ENCODE measurements around the gene ZNF507. TPM values are rescaled to one million over a fixed set of nuclear protein-coding genes. Genes with fewer than 3 reads are reported as not detected.

Gene ZNF507
- total RNA-seq, 1 donor from 2014 or later: 14.7 TPM

- Mint-ChIP-seq H3K4me3 (ENCODE audit: unreplicated experiment) (no peak overlapping the region), H3K27me3 (ENCODE audit: low read depth, unreplicated experiment) (no peaks in the 10 kb centered on the region), H3K9me3 (ENCODE audit: unreplicated experiment) (no peaks in the 10 kb centered on the region), H3K27ac (ENCODE audit: unreplicated experiment) (no peak overlapping the region), H3K36me3 (ENCODE audit: low read depth, unreplicated experiment) (no peaks in the 10 kb centered on the region), H3K4me1 (ENCODE audit: low read depth, unreplicated experiment) (peaks cover 8% of the 10 kb centered on the region)
- FAIRE-seq (no peak), DNase-seq (ENCODE audit: low read depth) (peak; percentile 71)
- H3K27ac ChIP-seq (ENCODE audit: low read depth, low read length): no peak overlapping the region
- H3K9me3 ChIP-seq (ENCODE audit: insufficient read depth, low read depth, low read length): no peaks in the 10 kb centered on the region
- H2AFZ ChIP-seq (ENCODE audit: low read depth, low read length): peak overlapping the region; percentile 1
- no peak overlapping the region for H3K4me3 ChIP-seq (ENCODE audit: insufficient read depth, low read depth, low read length)
- no peak overlapping the region for H3K9ac ChIP-seq (ENCODE audit: low read length)
- TF ChIP-seq EZH2 (IDR thresholded peaks at IDR 0.05; ENCODE audit: insufficient read depth, low read length): no peak
- no peak for TF ChIP-seq CTCF (IDR thresholded peaks at IDR 0.05; ENCODE audit: insufficient read depth, low read depth, low read length)
- H3K4me1 ChIP-seq (ENCODE audit: insufficient read depth, low read length): peaks cover 8% of the 10 kb centered on the region
- H4K20me1 ChIP-seq (ENCODE audit: insufficient read depth, low read length): peaks cover 3% of the 10 kb centered on the region
- H3K79me2 ChIP-seq (ENCODE audit: insufficient read depth, low read length): no peaks in the 10 kb centered on the region
- no peak overlapping the region for H3K4me2 ChIP-seq (ENCODE audit: low read length)
- no peaks in the 10 kb centered on the region for H3K27me3 ChIP-seq (ENCODE audit: insufficient read depth, low read length)
- no peaks in the 10 kb centered on the region for H3K36me3 ChIP-seq (ENCODE audit: insufficient read depth, low read length)
These were observed 52.3 kb downstream of the ZNF507 start for GRCh38 chr19:32397671-32398101.

DNA sequence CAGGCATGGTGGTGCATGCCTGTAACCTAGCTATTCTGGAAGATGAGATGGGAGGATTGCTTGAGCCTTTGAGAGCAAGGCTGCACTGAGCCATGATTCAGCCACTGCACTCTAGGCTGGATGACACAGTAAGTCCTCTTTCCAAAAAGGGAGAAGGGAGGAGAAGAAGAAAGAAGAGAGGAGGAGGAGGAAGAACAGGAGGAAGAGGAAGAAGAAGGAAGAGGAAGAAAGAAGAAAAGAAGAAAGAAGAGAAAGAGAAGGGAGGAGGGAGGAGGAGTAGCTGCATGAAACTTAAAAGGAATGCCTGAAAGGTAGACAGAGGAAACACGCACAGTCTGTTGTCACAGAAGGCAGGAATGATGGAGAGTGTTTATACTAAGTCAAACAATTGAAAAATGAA, 56.6 kb downstream of the ZNF507 start:
- H3K4me3 ChIP-seq (ENCODE audit: insufficient read depth, low read depth, low read length): no peak overlapping the region
- peaks cover 2% of the 10 kb centered on the region for H4K20me1 ChIP-seq (ENCODE audit: insufficient read depth, low read length)
- H3K27ac ChIP-seq (ENCODE audit: low read depth, low read length): no peak overlapping the region
- H2AFZ ChIP-seq (ENCODE audit: low read depth, low read length): no peak overlapping the region
- H3K4me2 ChIP-seq (ENCODE audit: low read length): no peak overlapping the region
- TF ChIP-seq CTCF (IDR thresholded peaks at IDR 0.05; ENCODE audit: insufficient read depth, low read depth, low read length): no peak
- no peak for TF ChIP-seq EZH2 (IDR thresholded peaks at IDR 0.05; ENCODE audit: insufficient read depth, low read length)
- peaks cover 25% of the 10 kb centered on the region for H3K79me2 ChIP-seq (ENCODE audit: insufficient read depth, low read length)
- FAIRE-seq (no peak), DNase-seq (ENCODE audit: low read depth) (no peak)
- Mint-ChIP-seq H3K36me3 (ENCODE audit: low read depth, unreplicated experiment) (peaks cover 1% of the 10 kb centered on the region), H3K27me3 (ENCODE audit: low read depth, unreplicated experiment) (no peaks in the 10 kb centered on the region), H3K9me3 (ENCODE audit: unreplicated experiment) (no peaks in the 10 kb centered on the region), H3K4me1 (ENCODE audit: low read depth, unreplicated experiment) (peaks cover 13% of the 10 kb centered on the region), H3K27ac (ENCODE audit: unreplicated experiment) (no peak overlapping the region), H3K4me3 (ENCODE audit: unreplicated experiment) (no peak overlapping the region)
- no peaks in the 10 kb centered on the region for H3K9me3 ChIP-seq (ENCODE audit: insufficient read depth, low read depth, low read length)
- H3K27me3 ChIP-seq (ENCODE audit: insufficient read depth, low read length): no peaks in the 10 kb centered on the region
- H3K36me3 ChIP-seq (ENCODE audit: insufficient read depth, low read length): no peaks in the 10 kb centered on the region
- H3K9ac ChIP-seq (ENCODE audit: low read length): no peak overlapping the region
- H3K4me1 ChIP-seq (ENCODE audit: insufficient read depth, low read length): peaks cover 25% of the 10 kb centered on the region

DNA sequence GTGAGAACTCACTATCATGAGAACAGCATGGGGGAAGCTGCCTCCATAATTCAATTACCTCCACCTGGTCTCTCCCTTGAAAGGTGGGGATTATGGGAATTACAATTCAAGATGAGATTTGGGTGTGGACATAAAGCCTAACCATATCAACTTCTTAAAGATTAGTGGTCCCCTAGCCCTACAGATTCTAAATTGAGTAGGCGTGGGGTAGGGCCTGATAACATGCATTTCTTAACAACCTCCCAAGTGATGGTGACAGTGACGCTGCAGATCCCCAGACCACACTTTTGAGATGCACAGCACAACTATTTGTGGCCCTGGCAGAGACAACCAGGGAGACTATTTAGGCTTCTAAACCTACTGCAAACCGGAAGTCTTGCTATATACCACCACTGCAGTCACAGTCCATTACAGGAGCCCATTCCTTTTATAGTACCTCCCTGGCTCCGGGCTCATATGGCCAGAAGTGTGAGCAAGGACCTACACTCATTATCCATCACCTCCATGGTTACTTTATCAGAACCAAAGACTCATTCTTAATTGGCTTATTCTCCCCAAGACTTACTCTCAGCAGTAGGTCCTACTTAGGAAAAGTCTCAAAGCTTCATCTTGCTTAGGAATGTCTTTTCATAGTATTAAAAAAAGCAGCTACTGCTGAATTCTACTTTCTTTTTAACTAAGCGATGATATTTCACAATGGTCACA, 58.0 kb downstream of the ZNF507 start:
- TF ChIP-seq CTCF (IDR thresholded peaks at IDR 0.05; ENCODE audit: insufficient read depth, low read depth, low read length) (no peak), EZH2 (IDR thresholded peaks at IDR 0.05; ENCODE audit: insufficient read depth, low read length) (no peak)
- Histone ChIP-seq H3K4me3 (ENCODE audit: insufficient read depth, low read depth, low read length) (no peak overlapping the region), H3K9ac (ENCODE audit: low read length) (no peak overlapping the region), H4K20me1 (ENCODE audit: insufficient read depth, low read length) (peaks cover 10% of the 10 kb centered on the region), H3K27me3 (ENCODE audit: insufficient read depth, low read length) (no peaks in the 10 kb centered on the region), H3K4me2 (ENCODE audit: low read length) (peak overlapping the region; percentile 98), H2AFZ (ENCODE audit: low read depth, low read length) (no peak overlapping the region), H3K4me1 (ENCODE audit: insufficient read depth, low read length) (peaks cover 17% of the 10 kb centered on the region), H3K79me2 (ENCODE audit: insufficient read depth, low read length) (peaks cover 27% of the 10 kb centered on the region), H3K9me3 (ENCODE audit: insufficient read depth, low read depth, low read length) (no peaks in the 10 kb centered on the region), H3K27ac (ENCODE audit: low read depth, low read length) (no peak overlapping the region), H3K36me3 (ENCODE audit: insufficient read depth, low read length) (no peaks in the 10 kb centered on the region)
- Mint-ChIP-seq H3K36me3 (ENCODE audit: low read depth, unreplicated experiment) (peaks cover 1% of the 10 kb centered on the region), H3K4me1 (ENCODE audit: low read depth, unreplicated experiment) (peaks cover 6% of the 10 kb centered on the region), H3K9me3 (ENCODE audit: unreplicated experiment) (no peaks in the 10 kb centered on the region), H3K4me3 (ENCODE audit: unreplicated experiment) (peak overlapping the region; percentile 86), H3K27me3 (ENCODE audit: low read depth, unreplicated experiment) (no peaks in the 10 kb centered on the region), H3K27ac (ENCODE audit: unreplicated experiment) (no peak overlapping the region)
- FAIRE-seq (no peak), DNase-seq (ENCODE audit: low read depth) (no peak)

All from astrocyte (in vitro differentiated cells and primary cell).